HCT116 (cell line): Measurements from ENCODE around the gene TRMT1. TPM values are rescaled to one million over a fixed set of nuclear protein-coding genes. Genes with fewer than 3 reads are reported as not detected.
A peak's percentile ranks its signal among the peaks of the same experiment; 100 is the strongest.

Source experiments
- ATAC-seq: fragments of 200-7000 bp; cut with Tn5 transposase; 2 replicates; pipeline ENCODE4 v1.9.1; 2020; ENCODE audit warnings: mild to moderate bottlenecking, moderate library complexity
- BruUV-seq: library from RNA; stranded (reverse); fragments of 400-500 nt; replicated peaks from 2 replicates; lab custom pipeline; 2021; lab: Mats Ljungman, UMichigan
- CTCF ChIA-PET: fragments of 300-600 bp; sonication (Branson Sonifier 250); formaldehyde crosslinking; loops from one replicate; lab custom pipeline; 2021; ENCODE audit warnings: antibody characterized with exemption; lab: Charles Lee
- POLR2A ChIA-PET: fragments of 300-600, 350-600 bp; sonication (Branson Sonifier 250); formaldehyde crosslinking; loops from one replicate; lab custom pipeline; 2021; ENCODE audit warnings: antibody characterized with exemption; lab: Charles Lee
- RAD21 ChIA-PET, 2 experiments: fragments of 300-600 bp; sonication (Branson Sonifier 250); formaldehyde crosslinking; loops; one replicate each; lab custom pipeline; 2023; ENCODE audit warnings: low total read pairs in 2 of 2; ENCODE audit not compliant: uncharacterized antibody in 2 of 2, unreplicated experiment in 2 of 2, low non-redundant PET in 1 of 2; lab: Charles Lee
- DNase-seq: peaks from one replicate; pipeline ENCODE4 v3.0.0-alpha.2; 2010; ENCODE audit warnings: low read depth, low spot score
- H2AFZ ChIP-seq: fragments of 200-600 bp; shearing (Covaris generic), sonication (generic); 2 replicates; pipeline ENCODE4 v1.6.1; 2017; ENCODE audit warnings: low read depth, mixed run types, mixed read lengths, antibody characterized with exemption, low read length; ENCODE audit not compliant: poor library complexity, severe bottlenecking
- H3K27ac ChIP-seq: 2 replicates; pipeline ENCODE4 v1.5.1; 2012; ENCODE audit warnings: low read depth, low read length
- H3K27me3 ChIP-seq: fragments of 200-600 bp; sonication (generic); 2 replicates; pipeline ENCODE4 v1.6.1; 2016; ENCODE audit warnings: mixed run types, low read length, mixed read lengths; ENCODE audit not compliant: insufficient read depth
- H3K36me3 ChIP-seq, 2 experiments: fragments of 200-500 bp in 1 of 2; fragments of 200-600 bp in 1 of 2; sonication (Bioruptor generic) in 1 of 2; sonication (generic) in 1 of 2; 2 replicates each; pipeline versions ENCODE4 v1.5.1 to v1.6.1; 2014 to 2016; ENCODE audit warnings: low read length in 2 of 2, inconsistent platforms in 1 of 2, mixed read lengths in 1 of 2, mixed run types in 1 of 2; ENCODE audit not compliant: insufficient read depth in 2 of 2, control insufficient read depth in 1 of 2
- H3K4me1 ChIP-seq, 2 experiments: fragments of 200-600 bp in 1 of 2; sonication (generic) in 1 of 2; 2 replicates each; pipeline versions ENCODE4 v1.5.1 to v1.6.1; 2012 to 2017; ENCODE audit warnings: low read length in 2 of 2, inconsistent platforms in 1 of 2, mild to moderate bottlenecking in 1 of 2, mixed read lengths in 1 of 2, mixed run types in 1 of 2, moderate library complexity in 1 of 2; ENCODE audit not compliant: insufficient read depth in 2 of 2, control insufficient read depth in 1 of 2
- H3K4me2 ChIP-seq: fragments of 200-600 bp; sonication (generic); 2 replicates; pipeline ENCODE4 v1.6.1; 2017; ENCODE audit warnings: mixed run types, low read length, mixed read lengths
- H3K4me3 ChIP-seq, 2 experiments: fragments of 200-600 bp in 1 of 2; sonication (generic) in 1 of 2; replicated peaks in 1 of 2; 2 replicates each; pipeline ENCODE4 v1.5.1; 2011 to 2016; ENCODE audit warnings: low read length in 2 of 2, control low read depth in 1 of 2, low read depth in 1 of 2, mild to moderate bottlenecking in 1 of 2, mixed read lengths in 1 of 2, mixed run types in 1 of 2
- H3K79me2 ChIP-seq: fragments of 200-600 bp; sonication (generic); 2 replicates; pipeline ENCODE4 v1.6.1; 2017; ENCODE audit warnings: mild to moderate bottlenecking, mixed run types, low read length, moderate library complexity, mixed read lengths; ENCODE audit not compliant: insufficient read depth
- H3K9ac ChIP-seq: fragments of 200-600 bp; sonication (generic); 2 replicates; pipeline ENCODE4 v1.6.1; 2016; ENCODE audit warnings: low read length, mixed read lengths
- H3K9me2 ChIP-seq: fragments of 200-600 bp; sonication (generic), shearing (Covaris generic); 2 replicates; pipeline ENCODE4 v1.6.1; 2017; ENCODE audit warnings: mixed run types, mild to moderate bottlenecking, moderate library complexity; ENCODE audit not compliant: insufficient read depth
- H3K9me3 ChIP-seq, 2 experiments: fragments of 200-500 bp in 1 of 2; fragments of 200-600 bp in 1 of 2; sonication (Bioruptor generic) in 1 of 2; sonication (generic) in 1 of 2; 2 replicates each; pipeline ENCODE4 v1.6.1; 2014 to 2017; ENCODE audit warnings: low read length in 2 of 2, mixed read lengths in 2 of 2, inconsistent platforms in 1 of 2, low read depth in 1 of 2, mild to moderate bottlenecking in 1 of 2, mixed run types in 1 of 2, moderate library complexity in 1 of 2; ENCODE audit not compliant: control insufficient read depth in 1 of 2, insufficient read depth in 1 of 2
- H4K20me1 ChIP-seq: fragments of 200-600 bp; sonication (generic), shearing (Covaris generic); 2 replicates; pipeline ENCODE4 v1.6.1; 2017; ENCODE audit warnings: mixed run types, mild to moderate bottlenecking, moderate library complexity; ENCODE audit not compliant: insufficient read depth
- CEBPB ChIP-seq: IDR thresholded peaks from 2 replicates; pipeline ENCODE4 v1.6.1; 2012; ENCODE audit warnings: low read depth
- EZH2phosphoT487 ChIP-seq: fragments of 200-600 bp; IDR thresholded peaks from 2 replicates; pipeline ENCODE4 v1.6.1; 2018; ENCODE audit warnings: antibody characterized with exemption, borderline replicate concordance
- POLR2A ChIP-seq: IDR thresholded peaks from 2 replicates; pipeline ENCODE4 v1.7.0; 2011; ENCODE audit warnings: borderline replicate concordance; ENCODE audit not compliant: insufficient read depth, insufficient read length; ENCODE audit errors: extremely low read depth
- POLR2AphosphoS5 ChIP-seq: IDR thresholded peaks from 2 replicates; pipeline ENCODE4 v1.6.1; 2011; ENCODE audit warnings: mild to moderate bottlenecking, low read depth, low read length, moderate library complexity
- RAD21 ChIP-seq: IDR thresholded peaks from 2 replicates; pipeline ENCODE4 v1.6.1; 2012; ENCODE audit warnings: low read depth, mild to moderate bottlenecking
- SIN3A ChIP-seq: IDR thresholded peaks from 2 replicates; pipeline ENCODE4 v1.6.1; 2012; ENCODE audit warnings: low read depth
- intact Hi-C: fragments of 100-400 bp; cut with micrococcal nuclease; formaldehyde crosslinking; loops from 2 replicates; pipeline ENCODE4 v1.10.0; 2022
- total RNA-seq: library from RNA; stranded (reverse); gene quantifications from one replicate; pipeline ENCODE4 v1.2.1, GENCODE V29; 2021; ENCODE audit not compliant: unreplicated experiment
- TF ChIP-seq, protein P1 (sequence below), 3 experiments: fragments of 200-600 bp in 1 of 3; sonication (generic) in 1 of 3; IDR thresholded peaks in 2 of 3; conservative IDR thresholded peaks in 1 of 3; 2 replicates each; pipeline ENCODE4 v1.5.1; 2012 to 2017; ENCODE audit warnings: low read depth in 2 of 3, low read length in 2 of 3, antibody characterized with exemption in 1 of 3, borderline replicate concordance in 1 of 3, control low read depth in 1 of 3, mild to moderate bottlenecking in 1 of 3, mixed read lengths in 1 of 3, mixed run types in 1 of 3, moderate library complexity in 1 of 3; ENCODE audit not compliant: insufficient read depth in 1 of 3

TRMT1 gene
- total RNA-seq, 1 experiment from 2014 or later: 84.4 TPM

DNA sequence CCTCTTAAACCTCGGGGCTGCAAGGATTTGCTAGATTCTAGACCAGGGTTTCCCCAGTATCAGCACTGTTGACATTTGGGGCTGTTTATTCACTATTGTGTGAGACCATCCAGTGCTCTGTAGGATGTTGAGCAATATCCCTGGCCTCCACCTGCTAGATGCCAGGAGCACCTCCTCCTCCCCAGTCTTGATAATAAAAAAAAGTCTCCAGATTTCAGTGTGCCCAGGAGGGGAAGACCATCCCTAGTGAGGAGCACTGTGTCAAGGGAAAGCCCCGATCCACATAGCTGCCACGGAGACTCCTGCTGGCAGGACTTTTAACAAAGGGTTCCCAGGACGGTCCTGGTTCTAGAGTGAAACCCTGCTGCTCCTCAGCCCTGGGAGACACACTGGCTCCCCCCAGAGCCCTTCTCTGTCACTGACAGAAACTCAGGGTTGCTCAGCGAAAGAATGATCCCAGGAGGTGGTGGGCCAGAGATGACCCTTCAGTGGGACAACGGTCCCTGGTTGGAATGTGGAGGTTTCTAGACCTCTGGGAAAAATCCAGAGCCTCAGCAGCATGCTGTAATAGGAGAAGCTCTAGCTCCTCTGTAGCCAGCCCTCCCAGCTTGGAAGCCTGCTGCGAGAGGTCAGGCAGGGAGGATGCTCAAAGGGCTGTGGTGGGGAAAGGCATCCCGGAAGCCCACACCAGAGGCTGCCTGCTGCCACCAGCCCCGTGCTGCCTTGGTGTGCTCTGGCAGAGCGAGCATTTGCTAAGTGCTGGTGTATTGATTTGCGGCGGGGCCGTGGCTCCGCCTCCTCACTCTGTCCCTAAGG is 34.1 kb downstream of the TRMT1 start:
- H3K4me1 ChIP-seq: peaks cover 18% of the 10 kb centered on the region in 2 experiments
- H3K27me3 ChIP-seq: no peaks in the 10 kb centered on the region
- no peaks in the 10 kb centered on the region for H3K36me3 ChIP-seq
- intact Hi-C loops: no loop called here
- no peaks in the 10 kb centered on the region for H3K79me2 ChIP-seq
- ChIA-PET RAD21 (interaction anchor here in 1 of 2 experiments (1.0 kb wide), 1 partner anchor 48 kb away, joined by 3 read pairs; no protein-coding TSS in a partner anchor), CTCF (interaction anchor here (2.5 kb wide), 1 partner anchor 12 kb away, joined by 9 read pairs; no protein-coding TSS in a partner anchor), POLR2A (no interaction called here)
- no peak overlapping the region for H3K4me2 ChIP-seq
- no peak overlapping the region for H3K27ac ChIP-seq
- DNase-seq (no peak), ATAC-seq (peak; percentile 86)
- H3K9ac ChIP-seq: no peak overlapping the region
- no peaks in the 10 kb centered on the region for H3K9me3 ChIP-seq
- H3K4me3 ChIP-seq: no peak overlapping the region
- H2AFZ ChIP-seq: no peak overlapping the region
- H3K9me2 ChIP-seq: no peaks in the 10 kb centered on the region
- no peaks in the 10 kb centered on the region for H4K20me1 ChIP-seq
- TF ChIP-seq CEBPB (no peak), RAD21 (peak; percentile 63), POLR2A (no peak), EZH2phosphoT487 (no peak), SIN3A (no peak), POLR2AphosphoS5 (no peak)
- TF ChIP-seq, protein P1, sequence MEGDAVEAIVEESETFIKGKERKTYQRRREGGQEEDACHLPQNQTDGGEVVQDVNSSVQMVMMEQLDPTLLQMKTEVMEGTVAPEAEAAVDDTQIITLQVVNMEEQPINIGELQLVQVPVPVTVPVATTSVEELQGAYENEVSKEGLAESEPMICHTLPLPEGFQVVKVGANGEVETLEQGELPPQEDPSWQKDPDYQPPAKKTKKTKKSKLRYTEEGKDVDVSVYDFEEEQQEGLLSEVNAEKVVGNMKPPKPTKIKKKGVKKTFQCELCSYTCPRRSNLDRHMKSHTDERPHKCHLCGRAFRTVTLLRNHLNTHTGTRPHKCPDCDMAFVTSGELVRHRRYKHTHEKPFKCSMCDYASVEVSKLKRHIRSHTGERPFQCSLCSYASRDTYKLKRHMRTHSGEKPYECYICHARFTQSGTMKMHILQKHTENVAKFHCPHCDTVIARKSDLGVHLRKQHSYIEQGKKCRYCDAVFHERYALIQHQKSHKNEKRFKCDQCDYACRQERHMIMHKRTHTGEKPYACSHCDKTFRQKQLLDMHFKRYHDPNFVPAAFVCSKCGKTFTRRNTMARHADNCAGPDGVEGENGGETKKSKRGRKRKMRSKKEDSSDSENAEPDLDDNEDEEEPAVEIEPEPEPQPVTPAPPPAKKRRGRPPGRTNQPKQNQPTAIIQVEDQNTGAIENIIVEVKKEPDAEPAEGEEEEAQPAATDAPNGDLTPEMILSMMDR (IDR thresholded peaks at IDR 0.05 in 2 of 3, conservative IDR thresholded peaks at IDR 0.05 in 1 of 3; ENCODE audit: borderline replicate concordance in 1 of 3, insufficient read depth in 1 of 3, low read depth in 2 of 3, low read length in 2 of 3): peak; percentile 43 to 70 (median 51); a peak in 5 of 6 replicates
- TF ChIP-seq, all 23 proteins: peak for 2
- no TSS peak for BruUV-seq
